GM19324 (cell line): ENCODE results near the gene PARD6G.
A peak's percentile ranks its signal among the peaks of the same experiment; 100 is the strongest.
"Not testable (repeated sequence)": the region's sequence is repeated elsewhere in the genome, so short reads cannot be mapped to it uniquely, and the experiment has no call there.

ENCODE experiments used
- ATAC-seq: cut with Tn5 transposase; IDR thresholded peaks from one replicate; pipeline ENCODE4 v1.9.1; 2021; ENCODE audit warnings: mild to moderate bottlenecking, moderate library complexity; ENCODE audit not compliant: unreplicated experiment, low FRiP score

PARD6G gene

GRCh38 chr18:80247393-80247841 lies at the start of gene PARD6G:
TSS of gene PARD6G (minus strand) at chr18:80247514. CDS start at chr18:80247348, 166 bp downstream.
- peak; percentile 77 for ATAC-seq

- not testable (repeated sequence) for ATAC-seq
Observed at GRCh38 chr18:80262241-80263033, 15.1 kb upstream of the PARD6G start.

DNA sequence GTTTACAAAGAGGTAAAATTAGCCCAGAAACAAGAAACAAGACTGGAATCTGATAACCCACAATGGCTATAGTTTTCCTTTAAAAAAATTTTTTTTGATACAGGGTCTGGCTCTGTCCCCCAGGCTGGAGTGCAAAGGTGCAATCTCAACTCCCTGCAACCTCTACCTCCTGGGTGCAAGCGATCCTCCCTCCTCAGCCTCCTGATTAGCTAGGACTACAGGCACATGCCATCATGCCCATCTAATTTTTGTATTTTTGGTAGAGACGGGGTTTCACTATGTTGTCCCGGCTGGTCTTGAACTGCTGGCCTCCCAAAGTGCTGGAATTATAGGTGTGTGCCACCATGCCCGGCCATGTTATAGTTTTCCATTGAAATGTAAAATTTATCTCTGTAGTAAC lies 12.3 kb upstream of the PARD6G start:
- no peak for ATAC-seq

DNA sequence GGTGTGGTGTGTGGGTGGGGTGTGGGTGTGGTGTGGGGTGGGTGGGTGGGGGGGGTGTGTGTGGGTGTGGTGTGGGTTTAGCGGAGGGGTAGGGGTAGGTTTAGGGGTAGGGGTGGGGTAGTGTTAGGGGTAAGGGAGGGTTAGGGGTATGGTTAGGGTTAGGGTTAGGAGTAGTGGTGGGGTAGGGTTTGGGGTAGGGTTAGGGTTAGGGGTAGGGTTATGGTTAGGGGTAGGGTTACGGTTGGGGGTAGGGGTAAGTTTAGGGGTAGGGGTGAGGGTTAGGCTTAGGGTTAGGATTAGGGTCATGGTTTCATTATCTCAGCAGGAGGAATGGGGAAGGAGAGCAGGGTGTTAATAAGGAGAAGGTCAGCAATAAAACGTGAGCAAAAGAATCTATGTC lies 11.3 kb upstream of the PARD6G start:
- no peak for ATAC-seq

DNA sequence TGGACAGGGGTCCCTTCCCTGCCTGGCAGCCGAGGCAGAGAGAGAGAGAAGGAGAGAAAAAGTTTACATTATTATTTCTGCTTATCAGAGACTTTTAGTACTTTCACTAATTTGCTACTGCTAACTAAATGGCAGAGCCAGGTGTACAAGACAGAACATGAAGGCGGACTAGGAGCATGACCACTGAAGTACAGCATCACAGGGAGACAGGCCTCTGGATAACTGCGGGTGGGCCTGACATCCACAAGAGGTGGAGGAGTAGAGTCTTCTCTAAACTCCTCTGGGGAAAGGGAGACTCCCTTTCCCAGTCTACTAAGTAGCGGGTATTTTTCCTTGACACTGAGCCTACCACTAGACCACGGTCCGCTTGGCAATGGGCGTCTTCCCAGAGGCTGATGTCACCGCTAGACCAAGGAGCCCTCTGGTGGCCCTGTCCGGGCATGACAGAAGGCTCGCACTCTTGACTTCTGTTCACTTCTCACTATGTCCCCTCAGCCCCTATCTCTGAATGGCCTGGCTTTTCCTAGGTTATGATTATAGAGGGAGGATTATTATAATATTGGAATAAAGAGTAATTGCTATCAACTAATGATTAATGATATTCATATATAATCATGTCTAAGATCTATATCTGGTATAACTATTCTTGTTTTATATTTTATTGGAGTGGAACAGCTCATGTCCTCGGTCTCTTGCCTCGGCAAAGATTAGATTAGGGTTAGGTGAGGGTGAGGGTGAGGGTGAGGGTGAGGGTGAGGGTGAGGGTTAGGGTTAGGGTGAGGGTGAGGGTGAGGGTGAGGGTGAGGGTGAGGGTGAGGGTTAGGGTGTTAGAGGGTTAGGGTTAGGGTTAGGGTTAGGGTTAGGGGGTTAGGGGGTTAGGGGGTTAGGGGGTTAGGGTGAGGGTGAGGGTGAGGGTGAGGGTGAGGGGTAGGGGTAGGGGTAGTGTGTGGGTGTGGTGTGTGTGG lies 10.5 kb upstream of the PARD6G start:
- ATAC-seq: not testable (repeated sequence)

- ATAC-seq: no peak
Observed at GRCh38 chr18:80254971-80255500, 7.7 kb upstream of the PARD6G start.

DNA sequence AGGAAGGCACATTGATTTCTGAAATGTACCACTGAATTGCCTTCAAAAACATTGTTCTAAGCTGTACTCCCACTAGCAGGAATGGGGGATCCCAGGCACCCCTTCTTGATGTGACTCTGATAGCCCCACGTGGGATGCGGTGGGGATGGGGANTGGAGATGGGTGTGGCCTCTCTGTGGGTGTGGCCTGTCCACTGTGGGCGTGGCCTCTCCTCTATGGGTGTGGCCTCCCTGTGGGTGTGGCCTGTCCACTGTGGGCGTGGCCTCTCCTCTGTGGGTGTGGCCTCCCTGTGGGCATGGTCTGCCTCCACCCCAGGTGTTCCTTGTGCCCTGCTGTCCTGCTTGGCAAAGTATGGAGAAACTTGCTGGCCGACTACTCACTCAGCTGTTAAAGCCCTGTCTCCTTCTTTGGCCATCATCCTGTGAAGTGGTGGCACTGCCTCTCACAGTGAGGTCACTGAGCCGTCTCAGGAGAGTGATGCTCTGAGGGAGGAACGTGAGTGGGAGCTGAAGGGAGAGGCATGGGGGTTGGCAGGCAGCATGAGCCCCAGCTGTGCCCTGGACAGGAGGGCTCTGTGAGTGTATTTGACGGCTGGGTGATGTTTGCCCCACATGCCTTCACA lies 6.7 kb upstream of the PARD6G start:
- no peak for ATAC-seq

GRCh38 chr18:80253236-80253635 lies 5.9 kb upstream of the PARD6G start:
- no peak for ATAC-seq

GRCh38 chr18:80252136-80252535 lies 4.8 kb upstream of the PARD6G start:
- no peak for ATAC-seq

DNA sequence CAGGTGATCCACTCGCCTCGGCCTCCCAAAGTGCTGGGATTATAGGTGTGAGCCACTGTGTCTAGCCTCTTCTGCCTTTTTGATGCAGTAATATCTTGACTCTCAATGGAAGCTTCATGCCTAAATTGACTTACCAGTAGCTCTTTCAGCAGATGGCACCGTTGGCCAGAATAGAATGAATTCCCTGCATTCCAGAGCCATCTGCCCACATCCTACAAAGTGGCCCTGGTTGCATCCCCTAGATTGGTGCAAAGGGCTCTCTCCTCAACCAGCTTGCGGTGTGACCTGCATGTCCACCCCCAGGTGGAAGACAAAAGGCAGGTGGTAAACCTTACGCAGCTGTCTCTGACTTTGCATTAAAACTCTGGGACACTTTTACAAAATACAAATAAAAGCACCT lies 4.4 kb upstream of the PARD6G start:
- no peak for ATAC-seq

- no peak for ATAC-seq
Observed at GRCh38 chr18:80250740-80251364, 3.5 kb upstream of the PARD6G start.

- ATAC-seq: no peak
Observed at GRCh38 chr18:80249217-80250093, 2.1 kb upstream of the PARD6G start.

GRCh38 chr18:80246445-80247392 lies 595 bp downstream of the PARD6G start:
- peak; percentile 45 for ATAC-seq

DNA sequence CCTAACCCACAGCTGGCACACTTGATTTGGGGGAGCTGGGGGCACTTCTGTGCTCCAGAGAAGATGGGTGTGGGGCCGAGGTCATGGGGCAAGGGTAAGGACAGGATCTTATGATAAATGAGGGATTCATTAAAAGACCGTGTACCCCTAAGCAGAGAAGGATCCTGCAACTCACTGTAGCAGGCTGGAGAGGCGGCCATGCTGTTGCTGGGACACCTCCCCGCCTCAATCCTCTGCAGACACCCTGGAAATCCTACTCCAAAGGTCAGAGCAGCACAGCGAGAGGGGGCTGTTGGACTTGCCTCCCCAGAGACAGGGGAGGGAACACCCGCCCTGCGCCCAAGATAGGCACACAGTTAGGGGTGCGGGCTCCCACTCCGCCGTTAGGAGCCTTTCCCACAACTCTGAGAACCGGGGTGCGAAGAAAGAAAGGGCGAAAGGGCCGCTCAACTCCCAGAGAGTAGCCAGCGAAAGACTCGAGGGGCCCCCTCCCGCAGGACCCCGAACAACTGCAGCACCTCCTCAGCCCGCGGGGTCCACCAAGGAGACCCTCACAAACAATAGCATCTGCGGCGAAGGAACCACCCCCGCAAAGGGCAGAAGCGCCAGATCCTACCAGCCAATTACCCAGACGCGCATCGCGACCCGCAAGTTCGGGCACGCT lies 1.4 kb downstream of the PARD6G start:
- no peak for ATAC-seq

DNA sequence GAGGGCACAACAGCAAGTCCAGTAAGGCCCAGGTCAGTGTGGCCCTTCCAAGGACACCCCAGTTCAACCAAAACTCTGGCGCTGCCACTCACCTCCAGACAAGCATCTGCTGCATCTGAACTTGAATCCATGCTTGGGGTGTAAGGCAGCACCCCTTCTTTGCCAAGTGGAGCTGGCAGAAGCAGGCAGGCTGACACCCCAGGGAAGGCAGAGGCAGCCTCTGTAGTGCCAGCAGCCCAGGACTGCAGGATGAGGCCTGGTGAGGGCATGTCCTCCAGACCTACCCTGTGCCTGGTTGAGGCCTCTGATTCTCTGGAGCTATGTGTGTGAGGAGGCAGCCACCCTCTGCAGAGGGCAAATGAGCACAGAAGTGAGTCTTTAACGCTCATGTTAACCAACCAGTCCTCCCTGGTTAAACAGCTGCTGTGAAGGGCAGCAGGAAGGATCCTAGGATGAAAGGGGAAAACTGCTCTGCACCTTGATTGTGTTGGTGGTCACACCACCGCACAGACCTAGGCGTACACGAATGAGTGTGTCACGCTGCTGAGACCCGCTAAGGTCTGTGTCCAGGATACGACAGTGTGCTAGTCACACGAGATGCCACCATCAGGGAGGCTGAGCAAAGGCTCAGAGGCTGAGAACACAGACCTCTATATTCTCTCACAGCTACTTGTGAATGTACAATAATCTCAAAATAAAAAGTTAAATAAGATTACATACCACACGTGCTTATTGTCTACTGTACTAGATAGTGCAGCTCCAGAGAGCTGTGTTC lies 2.2 kb downstream of the PARD6G start:
- no peak for ATAC-seq

DNA sequence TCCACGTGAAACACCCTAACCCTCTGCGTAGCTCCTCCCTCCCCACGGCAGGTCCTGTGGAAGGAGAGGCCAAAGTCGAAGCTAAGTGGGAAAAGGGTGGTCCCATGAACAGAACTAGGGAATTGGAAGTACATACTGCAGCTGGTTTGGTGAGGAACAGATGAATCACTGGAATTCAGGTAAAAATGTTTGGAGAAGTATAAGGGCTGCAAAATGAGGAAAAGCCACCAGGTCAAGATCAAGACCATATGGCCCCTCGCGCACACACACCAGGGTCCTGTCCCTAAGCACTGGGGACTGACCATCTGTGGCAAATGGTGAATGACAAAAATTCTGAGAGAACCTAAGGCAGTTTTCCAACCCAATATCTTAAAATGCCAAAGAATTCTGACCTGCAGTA lies 3.1 kb downstream of the PARD6G start:
- no peak for ATAC-seq

GRCh38 chr18:80243204-80243603 lies 4.1 kb downstream of the PARD6G start:
- no peak for ATAC-seq
